Heart left ventricle (tissue), 13 donors: ENCODE measurements around the gene GAGE12J.

Experiments used
- CTCF ChIP-seq, 12 donors: fragments of 200-600 bp; sonication (generic) in 4 of 12; IDR thresholded peaks; one replicate each; pipeline versions ENCODE4 v1.5.0 to v1.8.0; 2018 to 2022; ENCODE audit warnings: antibody characterized with exemption in 12 of 12, mild to moderate bottlenecking in 5 of 12
- POLR2A ChIP-seq, 2 donors: fragments of 450-650 bp; IDR thresholded peaks; one replicate each; pipeline ENCODE4 v1.6.1; 2017; ENCODE audit warnings: antibody characterized with exemption in 2 of 2, mild to moderate bottlenecking in 2 of 2, moderate library complexity in 2 of 2
- donor health status: ischemic (EF 13 %, LVEDD 7.1; RV severe dilation, severe dysfunction).
- donor health status: DM: no; HTN: yes; CAD: no.
- donor health status: DM: no; HTN: no; CAD: no.
- donor health status: ischemic (EF 25% LVEDD 6.9; RV normal size, moderate dysfunction).
- donor health status: ischemic (EF 25% LVEDD 5.7; RV mildly dilated, moderate dysfunction).
- donor health status: ischemic (EF 35%, LVEDD 5.7; RV mildly dilated, moderate dysfunction).
- donor health status: nonischemic (EF 11% LVEDD 7.7; RV severe dilation, severe dysfunction).
- donor health status: DM: yes; HTN: yes; CAD: no.
- donor health status: PGD.
- donor health status: ischemic (EF 29% LVEDD 5.4; RV normal size, mild dysfunction).
- donor health status: nonischemic (EF 23%, LVEDD 6.1; RV moderate dilation, normal function).

GRCh38 chrX:49278081-49278480 is 43.8 kb upstream of the GAGE12J start:
- TF ChIP-seq POLR2A (IDR thresholded peaks at IDR 0.05): no peak
- no peak for TF ChIP-seq CTCF (IDR thresholded peaks at IDR 0.05)
